ENCODE results near the gene CES3.

GRCh38 chr16:67014634-67015312 is 53.7 kb downstream of the CES3 start:
- TF ChIP-seq CTCF (optimal IDR thresholded peaks at IDR 0.05 in 1 of 3, IDR thresholded peaks at IDR 0.05 in 1 of 3, conservative IDR thresholded peaks at IDR 0.05 in 1 of 3; ENCODE audit: extremely low read depth in 1 of 3, insufficient read depth in 2 of 3, low read length in 3 of 3) (no peak), EZH2 (IDR thresholded peaks at IDR 0.05; ENCODE audit: low read length) (no peak)

All from keratinocyte (primary cell).